ENCODE measurements around the gene BLOC1S4. TPM values are rescaled to one million over a fixed set of nuclear protein-coding genes. Genes with fewer than 3 reads are reported as not detected.

BLOC1S4 gene
- total RNA-seq, 1 experiment from 2014 or later: 14.9 TPM

DNA sequence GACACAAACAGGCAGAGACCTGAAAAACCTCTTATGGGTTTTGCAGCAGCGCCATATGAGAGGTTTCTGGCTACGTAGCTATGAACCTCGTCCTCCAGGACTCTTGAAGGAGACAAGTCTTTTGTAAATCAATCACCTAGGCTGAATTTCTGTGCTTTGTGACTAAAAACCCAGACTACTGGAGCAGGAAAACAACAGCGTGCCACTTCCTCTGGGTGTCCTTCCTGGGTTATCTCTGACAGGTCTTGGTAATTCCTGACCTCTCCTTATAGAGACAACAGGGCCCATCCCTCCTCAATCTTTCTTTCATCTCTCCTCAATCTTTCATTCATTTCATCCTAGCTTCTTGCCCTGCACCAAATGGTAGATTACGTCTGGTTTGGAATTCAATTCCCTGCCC is 16.6 kb upstream of the BLOC1S4 start:
- Histone ChIP-seq H3K9ac (ENCODE audit: extremely low read depth, insufficient read length, low read length) (no peak overlapping the region), H3K4me2 (ENCODE audit: insufficient read depth, insufficient read length, low read length) (no peak overlapping the region), H3K27me3 (ENCODE audit: insufficient read depth, low read length) (no peaks in the 10 kb centered on the region), H3K14ac (ENCODE audit: insufficient read depth, low read length) (no peak overlapping the region), H3K56ac (ENCODE audit: insufficient read length, low read depth, low read length) (no peak overlapping the region), H2BK120ac (ENCODE audit: low read depth, low read length, poor library complexity, severe bottlenecking) (no peak overlapping the region), H2BK15ac (ENCODE audit: low read depth, low read length) (no peak overlapping the region), H2BK12ac (ENCODE audit: insufficient read length, low read depth, low read length) (no peak overlapping the region), H4K20me1 (ENCODE audit: control insufficient read depth, insufficient read depth, insufficient read length) (no peaks in the 10 kb centered on the region), H2BK20ac (ENCODE audit: low read depth, low read length, poor library complexity, severe bottlenecking) (no peak overlapping the region), H4K5ac (ENCODE audit: insufficient read length, low read depth, low read length) (no peak overlapping the region), H3K27ac (ENCODE audit: insufficient read length, low read depth, low read length) (no peak overlapping the region), H2AK5ac (ENCODE audit: insufficient read length, low read length) (no peak overlapping the region), H3T11ph (ENCODE audit: low read length) (no peak overlapping the region), H3K18ac (ENCODE audit: insufficient read length, low read depth, low read length) (no peak overlapping the region), H3K23me2 (ENCODE audit: insufficient read length, low read depth, low read length, poor library complexity, severe bottlenecking) (no peaks in the 10 kb centered on the region), H3K79me1 (ENCODE audit: insufficient read depth, low read depth, low read length, poor library complexity, severe bottlenecking) (no peaks in the 10 kb centered on the region), H2BK5ac (ENCODE audit: insufficient read length, low read length) (no peak overlapping the region), H3K4me1 (ENCODE audit: insufficient read depth, low read length) (no peaks in the 10 kb centered on the region), H3K79me2 (ENCODE audit: insufficient read depth, low read length) (peaks cover under 1% of the 10 kb centered on the region; the same call in 1 of the 2 replicates), H4K91ac (ENCODE audit: insufficient read length, low read depth, low read length) (no peak overlapping the region), H3K9me3 (ENCODE audit: control insufficient read depth, low read depth, low read length) (no peaks in the 10 kb centered on the region), H2AFZ (ENCODE audit: low read length) (no peak overlapping the region), H3K4ac (ENCODE audit: low read depth, low read length) (no peak overlapping the region), H4K8ac (replicated peaks; ENCODE audit: insufficient read length, low read depth, low read length) (no peak overlapping the region), H3K23ac (ENCODE audit: insufficient read length, low read depth, low read length) (no peak overlapping the region)
- TF ChIP-seq, protein P1, sequence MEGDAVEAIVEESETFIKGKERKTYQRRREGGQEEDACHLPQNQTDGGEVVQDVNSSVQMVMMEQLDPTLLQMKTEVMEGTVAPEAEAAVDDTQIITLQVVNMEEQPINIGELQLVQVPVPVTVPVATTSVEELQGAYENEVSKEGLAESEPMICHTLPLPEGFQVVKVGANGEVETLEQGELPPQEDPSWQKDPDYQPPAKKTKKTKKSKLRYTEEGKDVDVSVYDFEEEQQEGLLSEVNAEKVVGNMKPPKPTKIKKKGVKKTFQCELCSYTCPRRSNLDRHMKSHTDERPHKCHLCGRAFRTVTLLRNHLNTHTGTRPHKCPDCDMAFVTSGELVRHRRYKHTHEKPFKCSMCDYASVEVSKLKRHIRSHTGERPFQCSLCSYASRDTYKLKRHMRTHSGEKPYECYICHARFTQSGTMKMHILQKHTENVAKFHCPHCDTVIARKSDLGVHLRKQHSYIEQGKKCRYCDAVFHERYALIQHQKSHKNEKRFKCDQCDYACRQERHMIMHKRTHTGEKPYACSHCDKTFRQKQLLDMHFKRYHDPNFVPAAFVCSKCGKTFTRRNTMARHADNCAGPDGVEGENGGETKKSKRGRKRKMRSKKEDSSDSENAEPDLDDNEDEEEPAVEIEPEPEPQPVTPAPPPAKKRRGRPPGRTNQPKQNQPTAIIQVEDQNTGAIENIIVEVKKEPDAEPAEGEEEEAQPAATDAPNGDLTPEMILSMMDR (conservative IDR thresholded peaks at IDR 0.05): no peak
- H3K36me3 Mint-ChIP-seq (ENCODE audit: insufficient read depth in 1 of 3, low read depth in 3 of 3): peaks cover 16 to 27% (median 23%) of the 10 kb centered on the region in 3 experiments
- no peaks in the 10 kb centered on the region for H3K4me1 Mint-ChIP-seq
- no peaks in the 10 kb centered on the region for H3K27me3 Mint-ChIP-seq (ENCODE audit: low read depth)
- no peak overlapping the region for H3K4me3 Mint-ChIP-seq
- no peak overlapping the region for H3K27ac Mint-ChIP-seq
- no CpG with 5 or more reads among the region's 5 CpGs for WGBS (ENCODE audit: extremely low coverage, insufficient read length, low lambda C conversion rate)
- H3K9me3 Mint-ChIP-seq: peaks cover 9 to 15% of the 10 kb centered on the region in 2 experiments
- no peak for DNase-seq
